Osteocyte (in vitro differentiated cells): ENCODE data around the gene UBA6. TPM values are rescaled to one million over a fixed set of nuclear protein-coding genes. Genes with fewer than 3 reads are reported as not detected.

Experiments used
- DNase-seq: peaks from one replicate; pipeline ENCODE4 v3.0.0; 2021; ENCODE audit warnings: mixed read lengths; ENCODE audit not compliant: unreplicated experiment; ENCODE audit errors: extremely low spot score
- H3K27ac Mint-ChIP-seq: one replicate; pipeline ENCODE4 v1.8.0; 2021; ENCODE audit warnings: mild to moderate bottlenecking, mixed read lengths; ENCODE audit not compliant: unreplicated experiment
- H3K27me3 Mint-ChIP-seq: one replicate; pipeline ENCODE4 v1.8.0; 2021; ENCODE audit warnings: mixed read lengths; ENCODE audit not compliant: unreplicated experiment
- H3K36me3 Mint-ChIP-seq: one replicate; pipeline ENCODE4 v1.8.0; 2021; ENCODE audit warnings: mixed read lengths; ENCODE audit not compliant: unreplicated experiment
- H3K4me1 Mint-ChIP-seq: one replicate; pipeline ENCODE4 v1.8.0; 2021; ENCODE audit warnings: mixed read lengths; ENCODE audit not compliant: unreplicated experiment
- H3K4me3 Mint-ChIP-seq: one replicate; pipeline ENCODE4 v1.8.0; 2021; ENCODE audit warnings: mild to moderate bottlenecking, moderate library complexity, mixed read lengths; ENCODE audit not compliant: unreplicated experiment
- H3K9me3 Mint-ChIP-seq: one replicate; pipeline ENCODE4 v1.8.0; 2021; ENCODE audit warnings: mixed read lengths; ENCODE audit not compliant: unreplicated experiment
- long read RNA-seq: library from polyadenylated mRNA; unstranded; transcript quantifications from one replicate; pipeline ENCODE4 v2.0.0, GENCODE V29; 2021
- total RNA-seq: library from RNA; stranded (reverse); gene quantifications from 2 replicates; pipeline ENCODE4 v1.2.1, GENCODE V29; 2021
- TF ChIP-seq, protein P1 (sequence below): fragments of 200-600 bp; sonication (generic); IDR thresholded peaks from 2 replicates; pipeline ENCODE4 v1.5.0; 2021; ENCODE audit warnings: antibody characterized with exemption, mild to moderate bottlenecking, moderate library complexity

Gene UBA6
- 59.6 and 66.1 TPM in 2 replicates for total RNA-seq
- long read RNA-seq, full-length matches to known transcripts: 40 of 75 reads
- long read RNA-seq, partial matches to known transcripts: 22 of 75 reads
- long read RNA-seq, other reads (novel, unspliced or antisense): 13 of 75 reads

- Mint-ChIP-seq H3K36me3 (no peaks in the 10 kb centered on the region), H3K9me3 (no peaks in the 10 kb centered on the region), H3K4me3 (peak within 1 kb of the TSS; percentile 89), H3K4me1 (peaks cover 23% of the 10 kb centered on the region), H3K27me3 (no peaks in the 10 kb centered on the region), H3K27ac (peak within 1 kb of the TSS; percentile 89)
- TF ChIP-seq, protein P1, sequence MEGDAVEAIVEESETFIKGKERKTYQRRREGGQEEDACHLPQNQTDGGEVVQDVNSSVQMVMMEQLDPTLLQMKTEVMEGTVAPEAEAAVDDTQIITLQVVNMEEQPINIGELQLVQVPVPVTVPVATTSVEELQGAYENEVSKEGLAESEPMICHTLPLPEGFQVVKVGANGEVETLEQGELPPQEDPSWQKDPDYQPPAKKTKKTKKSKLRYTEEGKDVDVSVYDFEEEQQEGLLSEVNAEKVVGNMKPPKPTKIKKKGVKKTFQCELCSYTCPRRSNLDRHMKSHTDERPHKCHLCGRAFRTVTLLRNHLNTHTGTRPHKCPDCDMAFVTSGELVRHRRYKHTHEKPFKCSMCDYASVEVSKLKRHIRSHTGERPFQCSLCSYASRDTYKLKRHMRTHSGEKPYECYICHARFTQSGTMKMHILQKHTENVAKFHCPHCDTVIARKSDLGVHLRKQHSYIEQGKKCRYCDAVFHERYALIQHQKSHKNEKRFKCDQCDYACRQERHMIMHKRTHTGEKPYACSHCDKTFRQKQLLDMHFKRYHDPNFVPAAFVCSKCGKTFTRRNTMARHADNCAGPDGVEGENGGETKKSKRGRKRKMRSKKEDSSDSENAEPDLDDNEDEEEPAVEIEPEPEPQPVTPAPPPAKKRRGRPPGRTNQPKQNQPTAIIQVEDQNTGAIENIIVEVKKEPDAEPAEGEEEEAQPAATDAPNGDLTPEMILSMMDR: peak; percentile 60
- DNase-seq: peak; percentile 98
These were observed at the start of gene UBA6 for GRCh38 chr4:67700738-67701516. Gene UBA6 (minus strand): TSS chr4:67701155. CDS start chr4:67701119, 36 bp downstream.

DNA sequence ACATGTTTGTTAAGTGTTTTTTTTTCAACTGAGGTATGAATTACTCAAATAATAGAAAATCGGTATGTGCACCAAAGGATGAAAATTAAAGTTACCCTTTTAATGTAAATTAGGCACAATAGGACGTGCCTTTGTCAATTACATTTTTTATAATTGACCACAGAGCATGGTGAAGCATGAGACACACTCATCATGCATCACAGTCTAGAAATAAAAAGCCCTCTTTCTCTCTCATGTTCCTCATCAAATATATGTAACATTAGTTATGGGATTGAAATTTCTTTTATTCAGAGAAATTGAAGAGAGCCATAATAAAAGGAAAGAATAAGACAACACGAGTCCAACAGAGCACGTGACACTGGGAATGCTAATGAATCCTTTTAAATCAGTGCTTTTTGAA is 49.7 kb upstream of the UBA6 start:
- Mint-ChIP-seq H3K36me3 (no peaks in the 10 kb centered on the region), H3K27me3 (no peaks in the 10 kb centered on the region), H3K4me1 (no peaks in the 10 kb centered on the region), H3K4me3 (no peak overlapping the region), H3K27ac (no peak overlapping the region), H3K9me3 (no peaks in the 10 kb centered on the region)
- DNase-seq: no peak
- TF ChIP-seq, protein P1: no peak

GRCh38 chr4:67749286-67749685 is 48.3 kb upstream of the UBA6 start:
- Mint-ChIP-seq H3K9me3 (no peaks in the 10 kb centered on the region), H3K27ac (no peak overlapping the region), H3K36me3 (no peaks in the 10 kb centered on the region), H3K4me3 (no peak overlapping the region), H3K4me1 (no peaks in the 10 kb centered on the region), H3K27me3 (no peaks in the 10 kb centered on the region)
- DNase-seq: no peak
- TF ChIP-seq, protein P1: no peak

GRCh38 chr4:67746797-67747495 is 46.0 kb upstream of the UBA6 start:
- H3K27ac Mint-ChIP-seq: no peak overlapping the region
- DNase-seq: no peak

More at GRCh38 chr4:67746797-67747495, 46.0 kb upstream of the UBA6 start:
- no peaks in the 10 kb centered on the region for H3K4me1 Mint-ChIP-seq
- no peaks in the 10 kb centered on the region for H3K9me3 Mint-ChIP-seq
- TF ChIP-seq, protein P1: peak; percentile 67
- H3K4me3 Mint-ChIP-seq: no peak overlapping the region
- no peaks in the 10 kb centered on the region for H3K27me3 Mint-ChIP-seq
- no peaks in the 10 kb centered on the region for H3K36me3 Mint-ChIP-seq
